Type B pancreatic cell (in vitro differentiated cells): ENCODE measurements around the gene YWHAQ. TPM values are rescaled to one million over a fixed set of nuclear protein-coding genes. Genes with fewer than 3 reads are reported as not detected.
A peak's percentile ranks its signal among the peaks of the same experiment; 100 is the strongest.
"Not testable (repeated sequence)": the region's sequence is repeated elsewhere in the genome, so short reads cannot be mapped to it uniquely, and the experiment has no call there.

Experiments used
- DNase-seq: peaks from one replicate; pipeline ENCODE4 v3.0.0; 2021; ENCODE audit warnings: mixed read lengths; ENCODE audit not compliant: unreplicated experiment; ENCODE audit errors: extremely low spot score
- H3K27ac Mint-ChIP-seq: 2 replicates; pipeline ENCODE4 v1.8.0; 2021; ENCODE audit warnings: mild to moderate bottlenecking, mixed read lengths
- H3K27me3 Mint-ChIP-seq: 2 replicates; pipeline ENCODE4 v1.8.0; 2021; ENCODE audit warnings: mixed read lengths
- H3K36me3 Mint-ChIP-seq: 2 replicates; pipeline ENCODE4 v1.8.0; 2021; ENCODE audit warnings: mixed read lengths
- H3K4me1 Mint-ChIP-seq: one replicate; pipeline ENCODE4 v1.8.0; 2021; ENCODE audit warnings: mixed read lengths; ENCODE audit not compliant: unreplicated experiment
- H3K4me3 Mint-ChIP-seq: 2 replicates; pipeline ENCODE4 v1.8.0; 2021; ENCODE audit warnings: mild to moderate bottlenecking, mixed read lengths
- H3K9me3 Mint-ChIP-seq: 2 replicates; pipeline ENCODE4 v1.8.0; 2021; ENCODE audit warnings: mixed read lengths
- CTCF ChIP-seq: fragments of 200-600 bp; sonication (generic); conservative IDR thresholded peaks from 2 replicates; pipeline ENCODE4 v1.5.0; 2021; ENCODE audit warnings: antibody characterized with exemption, mild to moderate bottlenecking
- total RNA-seq: library from RNA; stranded (reverse); gene quantifications from 2 replicates; pipeline ENCODE4 v1.2.1, GENCODE V29; 2021; ENCODE audit warnings: low replicate concordance

Gene YWHAQ
- total RNA-seq, 1 donor from 2014 or later, result 354 TPM

- no peak for TF ChIP-seq CTCF
- Mint-ChIP-seq H3K9me3 (peaks cover 15% of the 10 kb centered on the region), H3K36me3 (peaks cover 45% of the 10 kb centered on the region), H3K4me3 (no peak overlapping the region), H3K27me3 (no peaks in the 10 kb centered on the region), H3K4me1 (peaks cover 12% of the 10 kb centered on the region), H3K27ac (no peak overlapping the region)
- DNase-seq, result no peak
Measured at GRCh38 chr2:9595746-9596145, 35.1 kb downstream of the YWHAQ start.

- Mint-ChIP-seq H3K9me3 (peaks cover 15% of the 10 kb centered on the region), H3K4me1 (peaks cover 12% of the 10 kb centered on the region), H3K36me3 (peaks cover 41% of the 10 kb centered on the region)
- not testable (repeated sequence) for H3K27ac Mint-ChIP-seq, H3K4me3 Mint-ChIP-seq, DNase-seq, H3K27me3 Mint-ChIP-seq
Measured at GRCh38 chr2:9595256-9595655, 35.5 kb downstream of the YWHAQ start.

GRCh38 chr2:9594366-9595054 lies 36.3 kb downstream of the YWHAQ start:
- Mint-ChIP-seq H3K4me3 (no peak overlapping the region), H3K9me3 (peaks cover 8% of the 10 kb centered on the region), H3K36me3 (peaks cover 41% of the 10 kb centered on the region), H3K4me1 (peaks cover 12% of the 10 kb centered on the region), H3K27me3 (no peaks in the 10 kb centered on the region), H3K27ac (peak overlapping the region; percentile 25)
- DNase-seq, result no peak
- no peak for TF ChIP-seq CTCF

- Mint-ChIP-seq H3K27ac (peak overlapping the region; percentile 59), H3K36me3 (peaks cover 35% of the 10 kb centered on the region), H3K27me3 (no peaks in the 10 kb centered on the region), H3K4me3 (no peak overlapping the region), H3K4me1 (peaks cover 12% of the 10 kb centered on the region), H3K9me3 (peaks cover 6% of the 10 kb centered on the region)
- TF ChIP-seq CTCF, result no peak
- DNase-seq, result no peak
Measured at GRCh38 chr2:9593925-9594324, 36.9 kb downstream of the YWHAQ start.

GRCh38 chr2:9592699-9593098 lies 38.1 kb downstream of the YWHAQ start:
- no peak for TF ChIP-seq CTCF
- peaks cover 12% of the 10 kb centered on the region for H3K4me1 Mint-ChIP-seq
- DNase-seq, result no peak
- no peak overlapping the region for H3K4me3 Mint-ChIP-seq
- H3K36me3 Mint-ChIP-seq, result peaks cover 25% of the 10 kb centered on the region
- peak overlapping the region; percentile 60 for H3K27ac Mint-ChIP-seq
- H3K27me3 Mint-ChIP-seq, result no peaks in the 10 kb centered on the region
- H3K9me3 Mint-ChIP-seq, result no peaks in the 10 kb centered on the region

GRCh38 chr2:9590641-9591040 lies 40.2 kb downstream of the YWHAQ start:
- Mint-ChIP-seq H3K4me1 (peaks cover 9% of the 10 kb centered on the region), H3K27ac (no peak overlapping the region), H3K27me3 (no peaks in the 10 kb centered on the region), H3K9me3 (no peaks in the 10 kb centered on the region), H3K36me3 (peaks cover 35% of the 10 kb centered on the region), H3K4me3 (no peak overlapping the region)
- DNase-seq, result no peak
- TF ChIP-seq CTCF, result no peak
